Adipose tissue (tissue), 3 donors: ENCODE measurements around the gene MLKL. TPM values are rescaled to one million over a fixed set of nuclear protein-coding genes. Genes with fewer than 3 reads are reported as not detected.
"Not testable (repeated sequence)": the region's sequence is repeated elsewhere in the genome, so short reads cannot be mapped to it uniquely, and the experiment has no call there.

Experiments used
- H3K27ac ChIP-seq: one replicate; pipeline ENCODE4 v1.5.1; 2013; ENCODE audit warnings: low read depth, low read length
- WGBS, 3 donors: extraction: QIAGEN DNeasy Blood & Tissue Kit; methylation state at CpG; one replicate each; pipeline ENCODE4 v1.1.7; 2013; 5-methylcytosine and 5-hydroxymethylcytosine counted together
- polyA plus RNA-seq, 3 donors: library from polyadenylated mRNA; stranded (reverse); fragments of 200-250 nt; gene quantifications; one replicate each; pipeline ENCODE4 v1.2.3, GENCODE V29; 2013
- donor health status: healthy with polysubstance abuse.
- donor health status: Bipolar disorder and iron deficiency.
- donor health status: healthy.

Gene MLKL
- polyA plus RNA-seq, 3 donors: 5.6 to 15.0 (median 13.4) TPM

- H3K27ac ChIP-seq: no peak overlapping the region
- 7 to 13% (median 10%) methylated on average over 8 of the region's 8 CpGs for WGBS, 3 donors
Measured at GRCh38 chr16:74666010-74666421, 34.6 kb downstream of the MLKL start.

- 91 to 96% (median 94%) methylated on average over 5 of the region's 5 CpGs for whole genome bisulfite sequencing, 3 donors
Measured at GRCh38 chr16:74661064-74661463, 39.6 kb downstream of the MLKL start.

GRCh38 chr16:74660383-74660782, 40.3 kb downstream of the MLKL start:
- WGBS, 3 donors: 88 to 93% (median 91%) methylated on average over 4 of the region's 4 CpGs
- no peak overlapping the region for H3K27ac ChIP-seq

More at GRCh38 chr16:74661064-74661463, 39.6 kb downstream of the MLKL start:
- no peak overlapping the region for H3K27ac ChIP-seq

- H3K27ac ChIP-seq: no peak overlapping the region
- WGBS, 3 donors: 88 to 94% (median 91%) methylated on average over 2 of the region's 2 CpGs
Measured at GRCh38 chr16:74659041-74659440, 41.6 kb downstream of the MLKL start.

GRCh38 chr16:74657870-74658642, 42.6 kb downstream of the MLKL start:
- WGBS, 3 donors: 55 to 69% (median 61%) methylated on average over 5 of the region's 5 CpGs
- no peak overlapping the region for H3K27ac ChIP-seq

- WGBS, 3 donors: 86 to 93% (median 93%) methylated on average over 3 of the region's 3 CpGs
- no peak overlapping the region for H3K27ac ChIP-seq
Measured at GRCh38 chr16:74654536-74655050, 46.1 kb downstream of the MLKL start.

GRCh38 chr16:74652883-74653282, 47.8 kb downstream of the MLKL start:
- not testable (repeated sequence) for H3K27ac ChIP-seq
- WGBS, 3 donors: 93 to 98% (median 94%) methylated on average over 2 of the region's 2 CpGs

- 55 to 72% (median 59%) methylated on average over 1 of the region's 1 CpG for WGBS, 3 donors
- no peak overlapping the region for H3K27ac ChIP-seq
Measured at GRCh38 chr16:74652249-74652648, 48.4 kb downstream of the MLKL start.

- WGBS, 3 donors: 87 to 99% (median 93%) methylated on average over 2 of the region's 2 CpGs
- H3K27ac ChIP-seq: no peak overlapping the region
Measured at GRCh38 chr16:74651841-74652240, 48.8 kb downstream of the MLKL start.

GRCh38 chr16:74650966-74651567, 49.6 kb downstream of the MLKL start:
- no peak overlapping the region for H3K27ac ChIP-seq
- WGBS, 3 donors: 70 to 87% (median 87%) methylated on average over 6 of the region's 6 CpGs

GRCh38 chr16:74649839-74650504, 50.7 kb downstream of the MLKL start:
- no peak overlapping the region for H3K27ac ChIP-seq
- 48 to 76% (median 72%) methylated on average over 1 of the region's 1 CpG for WGBS, 3 donors

- no peak overlapping the region for H3K27ac ChIP-seq
- WGBS, 3 donors: 96 to 99% (median 97%) methylated on average over 8 of the region's 8 CpGs
Measured at GRCh38 chr16:74641969-74642368, 58.7 kb downstream of the MLKL start.

- no peak overlapping the region for H3K27ac ChIP-seq
- WGBS, 3 donors: 30 to 90% (median 88%) methylated on average over 7 of the region's 7 CpGs
Measured at GRCh38 chr16:74637742-74638453, 62.8 kb downstream of the MLKL start.

- no peak overlapping the region for H3K27ac ChIP-seq
- 21 to 85% (median 77%) methylated on average over 5 of the region's 5 CpGs for WGBS, 3 donors
Measured at GRCh38 chr16:74635303-74635702, 65.4 kb downstream of the MLKL start.

- 83 to 93% (median 86%) methylated on average over 7 of the region's 7 CpGs for WGBS, 3 donors
Measured at GRCh38 chr16:74633686-74634085, 67.0 kb downstream of the MLKL start.

GRCh38 chr16:74627506-74628220, 73.0 kb downstream of the MLKL start:
- 49 to 77% (median 71%) methylated on average over 6 of the region's 6 CpGs for WGBS, 3 donors

More at GRCh38 chr16:74633686-74634085, 67.0 kb downstream of the MLKL start:
- no peak overlapping the region for H3K27ac ChIP-seq

GRCh38 chr16:74626741-74627416, 73.8 kb downstream of the MLKL start:
- H3K27ac ChIP-seq: no peak overlapping the region
- WGBS, 3 donors: 0 to 46% (median 0%) methylated on average over 1 of the region's 1 CpG

More at GRCh38 chr16:74627506-74628220, 73.0 kb downstream of the MLKL start:
- no peak overlapping the region for H3K27ac ChIP-seq
